GM18907 (cell line): ENCODE measurements around the gene UNC79.

Experiments used
- ATAC-seq: cut with Tn5 transposase; IDR thresholded peaks from one replicate; pipeline ENCODE4 v1.9.1; 2021; ENCODE audit warnings: mild to moderate bottlenecking, moderate library complexity; ENCODE audit not compliant: unreplicated experiment

Gene UNC79

GRCh38 chr14:93705513-93706156, 274.9 kb downstream of the UNC79 start:
- no peak for ATAC-seq

- no peak for ATAC-seq
Measured at GRCh38 chr14:93706360-93706955, 275.7 kb downstream of the UNC79 start.

GRCh38 chr14:93707475-93707874, 276.7 kb downstream of the UNC79 start:
- ATAC-seq: no peak

- ATAC-seq: no peak
Measured at GRCh38 chr14:93708311-93708734, 277.6 kb downstream of the UNC79 start.

DNA sequence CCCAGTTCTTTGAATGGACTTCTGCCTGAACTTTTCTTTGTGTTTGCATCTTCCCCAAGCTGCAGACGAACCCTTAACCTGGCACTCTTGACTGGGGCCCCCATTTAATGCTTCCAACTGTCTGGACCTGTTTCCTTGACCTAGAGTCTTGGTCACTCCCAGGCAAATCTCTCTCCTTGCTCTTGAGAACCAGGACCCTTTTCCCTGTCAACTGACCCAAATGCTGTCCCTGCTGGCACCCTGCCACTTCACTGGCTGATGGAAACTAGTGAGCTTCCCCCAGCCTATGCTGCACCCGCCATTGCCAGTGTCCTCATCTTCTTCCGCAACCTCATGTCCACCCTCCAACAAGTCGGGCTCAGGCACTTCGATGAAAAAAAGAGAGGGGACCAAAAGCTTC, 278.1 kb downstream of the UNC79 start:
- no peak for ATAC-seq

- no peak for ATAC-seq
Measured at GRCh38 chr14:93709249-93709648, 278.5 kb downstream of the UNC79 start.

GRCh38 chr14:93712079-93712837, 281.5 kb downstream of the UNC79 start:
- ATAC-seq: no peak

GRCh38 chr14:93712838-93713724, 282.3 kb downstream of the UNC79 start:
- ATAC-seq: no peak

DNA sequence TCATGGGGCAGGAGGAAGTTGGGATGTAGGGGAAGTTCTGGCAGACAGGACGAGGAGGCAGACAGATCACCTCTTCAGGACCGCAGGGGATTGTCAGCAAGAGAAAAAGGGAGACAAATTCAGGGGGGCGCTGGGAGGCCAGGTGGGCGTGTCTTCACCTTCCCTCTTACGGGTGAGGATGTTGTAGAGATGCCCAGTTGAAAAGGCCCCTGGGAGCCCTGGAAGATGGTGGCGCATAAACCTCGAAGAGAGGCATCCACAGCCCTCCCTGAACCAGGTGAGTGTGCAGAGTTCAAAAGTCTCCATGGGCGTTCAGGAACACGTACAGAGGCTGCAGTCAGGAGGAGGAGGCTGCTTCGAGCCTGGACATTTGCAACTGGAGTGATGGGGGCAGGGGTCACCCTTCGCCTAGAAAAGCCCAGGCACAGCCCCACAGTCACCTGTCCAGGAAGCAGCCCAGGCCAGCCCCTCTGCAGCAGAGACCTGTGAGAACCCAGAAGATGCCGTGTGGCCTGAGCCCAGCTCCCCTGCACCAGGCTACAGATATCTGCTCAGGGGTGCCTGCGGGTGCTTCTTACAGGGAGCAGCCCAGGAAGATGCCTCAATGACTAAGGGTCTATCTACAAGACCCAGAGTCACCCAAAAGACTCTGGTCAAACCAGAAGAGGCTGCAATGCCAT, 283.1 kb downstream of the UNC79 start:
- ATAC-seq: no peak

DNA sequence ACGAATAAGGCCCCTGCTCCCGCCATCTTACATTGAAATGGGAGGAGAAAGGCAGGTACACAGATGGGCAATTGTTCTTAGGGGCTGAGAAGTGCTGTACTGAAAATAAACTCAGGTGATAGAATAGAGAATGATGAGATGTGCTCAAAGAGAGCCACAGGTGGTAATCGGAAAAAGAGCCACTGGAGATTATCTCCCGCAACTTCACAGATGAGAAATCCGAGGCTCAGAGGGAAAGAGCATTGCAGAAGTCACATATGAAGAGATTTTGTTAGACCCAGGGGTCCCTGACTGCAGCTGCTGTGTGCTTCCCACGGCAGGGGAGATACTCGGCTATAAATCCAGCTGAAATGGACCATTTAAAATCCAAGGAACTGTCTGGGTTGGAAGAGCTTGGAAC, 283.9 kb downstream of the UNC79 start:
- no peak for ATAC-seq

- ATAC-seq: no peak
Measured at GRCh38 chr14:93715279-93715927, 284.7 kb downstream of the UNC79 start.

DNA sequence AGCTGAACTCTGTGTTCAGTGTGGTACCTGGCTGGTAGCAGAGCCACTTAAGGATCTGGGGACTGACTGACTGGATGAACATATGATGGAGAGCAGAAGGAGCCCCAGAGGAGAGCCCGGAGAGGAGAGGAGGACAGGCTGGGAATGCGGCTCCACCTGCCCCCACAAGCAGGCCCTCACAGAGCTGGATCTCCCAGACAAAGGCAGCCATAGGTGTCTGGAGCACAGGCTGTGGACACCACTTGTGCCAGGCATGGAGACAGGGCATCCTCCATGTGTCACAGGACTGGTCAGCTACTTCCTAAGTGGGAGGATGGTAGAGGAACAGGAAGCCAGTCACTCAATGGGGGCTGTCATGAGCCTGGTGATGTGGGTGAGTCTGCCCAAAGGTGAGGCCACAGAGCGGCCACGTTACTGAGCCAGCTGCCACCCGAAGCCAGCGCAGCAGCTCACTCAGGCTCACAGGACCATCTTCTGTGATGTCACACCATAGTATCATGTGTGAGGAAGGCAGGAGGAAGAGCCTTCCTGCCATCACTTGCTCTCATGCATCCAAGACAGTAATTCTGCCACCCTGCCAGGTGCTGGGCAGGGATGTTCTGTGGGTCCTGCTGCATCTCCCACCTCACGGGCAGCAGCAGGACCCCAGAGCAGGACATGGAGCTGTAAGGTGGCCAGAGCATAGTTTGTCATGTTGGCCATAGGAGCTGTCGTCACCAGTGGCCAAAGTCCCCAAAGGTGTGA, 285.4 kb downstream of the UNC79 start:
- ATAC-seq: no peak

DNA sequence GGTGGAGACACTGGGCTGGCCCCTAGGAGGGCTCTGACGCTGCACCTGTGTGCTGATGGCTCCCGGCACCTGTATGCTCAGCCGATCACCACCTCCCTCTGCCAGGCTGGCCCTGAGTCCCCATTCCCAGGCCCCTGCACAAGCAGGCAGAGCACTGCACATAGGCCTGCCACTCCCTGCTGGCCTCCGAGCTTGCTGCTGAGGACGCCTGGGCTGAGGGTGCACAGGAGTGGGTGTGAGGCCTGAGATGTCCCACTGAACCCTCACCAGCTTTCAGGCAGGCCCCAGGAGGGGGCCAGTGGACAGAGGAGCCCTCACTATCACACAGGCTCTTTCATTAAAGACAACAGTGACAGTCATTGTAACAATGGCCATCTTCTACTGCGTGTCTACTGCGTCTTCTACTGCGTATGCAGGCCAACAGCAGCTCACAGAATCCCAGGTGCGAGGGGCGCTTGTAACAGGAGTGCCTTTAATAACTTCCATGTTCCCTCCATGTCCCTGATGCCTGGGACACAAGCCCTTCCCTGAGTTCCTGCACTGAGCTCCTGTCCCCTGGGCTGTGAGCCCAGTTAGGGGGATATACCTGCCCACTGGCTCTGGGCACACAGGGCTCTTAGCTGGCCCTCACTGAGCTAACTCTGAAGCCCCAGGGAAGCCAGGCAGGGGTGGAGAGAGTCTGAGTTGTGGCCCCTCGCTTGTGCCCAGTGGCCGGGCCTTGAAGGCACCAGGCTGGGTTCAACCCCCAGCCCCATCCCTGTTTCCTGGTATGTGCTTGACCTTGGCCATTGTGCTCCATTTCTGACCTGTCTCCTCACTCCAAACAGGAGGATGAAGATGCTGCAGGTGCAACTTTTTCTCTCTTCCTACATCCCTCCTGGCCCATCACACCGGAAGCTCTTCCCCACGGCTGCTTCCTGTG, 286.3 kb downstream of the UNC79 start:
- ATAC-seq: no peak

GRCh38 chr14:93717668-93718320, 287.1 kb downstream of the UNC79 start:
- ATAC-seq: no peak

- ATAC-seq: no peak
Measured at GRCh38 chr14:93719256-93719655, 288.5 kb downstream of the UNC79 start.

GRCh38 chr14:93720076-93720815, 289.5 kb downstream of the UNC79 start:
- no peak for ATAC-seq

GRCh38 chr14:93720981-93721483, 290.3 kb downstream of the UNC79 start:
- no peak for ATAC-seq
